Peyer's patch (tissue), 4 donors: ENCODE data around the gene ZC3H7B. TPM values are rescaled to one million over a fixed set of nuclear protein-coding genes. Genes with fewer than 3 reads are reported as not detected.
"Not testable (repeated sequence)": the region's sequence is repeated elsewhere in the genome, so short reads cannot be mapped to it uniquely, and the experiment has no call there.

Experiments
- DNase-seq, 3 donors: peaks; one replicate each; pipeline ENCODE4 v3.0.0-alpha.2; 2017 to 2019
- H3K27ac ChIP-seq, 4 donors: fragments of 200-600 bp; sonication (generic); one replicate each; pipeline ENCODE4 v1.5.1; 2016 to 2019
- H3K27me3 ChIP-seq, 2 donors: fragments of 200-600 bp; sonication (generic); one replicate each; pipeline ENCODE4 v1.5.1; 2019
- H3K36me3 ChIP-seq, 3 donors: fragments of 200-600 bp; sonication (generic); one replicate each; pipeline ENCODE4 v1.5.1; 2016 to 2019
- H3K4me1 ChIP-seq, 4 donors: fragments of 200-600 bp; sonication (generic); one replicate each; pipeline ENCODE4 v1.5.1; 2016 to 2019
- H3K4me3 ChIP-seq, 4 donors: fragments of 200-600 bp; sonication (generic); 1 replicate in 3 of 4; 2 replicates in 1 of 4; pipeline ENCODE4 v1.5.1; 2016 to 2019; ENCODE audit warnings: mild to moderate bottlenecking in 1 of 4
- H3K9me3 ChIP-seq, 4 donors: fragments of 200-600 bp; sonication (generic); one replicate each; pipeline ENCODE4 v1.5.1; 2016 to 2019; ENCODE audit warnings: mild to moderate bottlenecking in 1 of 4
- CTCF ChIP-seq, 6 experiments: fragments of 450-650 bp in 4 of 6; fragments of 200-600 bp in 2 of 6; sonication (generic) in 1 of 6; IDR thresholded peaks; one replicate each; pipeline ENCODE4 v1.5.1; 2017 to 2019; ENCODE audit warnings: antibody characterized with exemption in 6 of 6, mild to moderate bottlenecking in 3 of 6, moderate library complexity in 1 of 6
- POLR2A ChIP-seq, 2 donors: fragments of 450-650 bp; IDR thresholded peaks; one replicate each; pipeline ENCODE4 v1.5.1; 2017; ENCODE audit warnings: antibody characterized with exemption in 2 of 2, mild to moderate bottlenecking in 2 of 2, moderate library complexity in 2 of 2
- total RNA-seq, 4 donors: library from RNA; depleted of rRNA; stranded (reverse); fragments of >200 nt; gene quantifications; one replicate each; pipeline ENCODE4 v1.1.0, GENCODE V29; 2016

The ZC3H7B gene
- total RNA-seq, 4 donors from 2014 or later: 39.9 to 65.1 (median 60.0) TPM

DNA sequence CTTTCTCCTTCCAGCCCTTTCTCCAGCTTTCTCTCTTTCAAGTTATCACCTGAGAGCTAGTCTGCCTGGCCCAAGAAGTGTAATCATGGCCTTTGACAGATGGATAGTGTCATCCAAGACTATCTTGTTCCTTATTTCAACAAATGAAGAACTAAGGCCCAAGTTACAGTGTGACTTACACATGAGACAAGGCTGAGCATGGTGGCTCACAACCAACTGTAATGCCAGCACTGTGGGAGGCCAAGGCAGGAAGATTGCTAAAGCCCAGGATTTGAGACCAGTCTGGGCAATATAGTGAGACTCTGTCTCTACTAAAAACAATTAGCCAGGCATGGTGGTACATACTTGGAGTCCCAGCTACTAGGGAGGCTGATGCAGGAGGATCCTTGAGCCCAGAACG, 11.7 kb upstream of the ZC3H7B start:
- no peaks in the 10 kb centered on the region for H3K27me3 ChIP-seq
- no peak overlapping the region for H3K27ac ChIP-seq
- H3K4me3 ChIP-seq: no peak overlapping the region
- no peaks in the 10 kb centered on the region for H3K9me3 ChIP-seq
- no peak for TF ChIP-seq CTCF (IDR thresholded peaks at IDR 0.05)
- no peaks in the 10 kb centered on the region for H3K36me3 ChIP-seq
- DNase-seq: no peak
- H3K4me1 ChIP-seq: peaks cover 0 to 17% (median 2%) of the 10 kb centered on the region in 4 donors

GRCh38 chr22:41290262-41291221, 10.8 kb upstream of the ZC3H7B start:
- no peak for DNase-seq
- TF ChIP-seq CTCF (IDR thresholded peaks at IDR 0.05) (no peak), POLR2A (IDR thresholded peaks at IDR 0.05) (no peak)
- H3K27ac ChIP-seq: no peak overlapping the region

GRCh38 chr22:41294816-41295215, 6.5 kb upstream of the ZC3H7B start:
- not testable (repeated sequence) for DNase-seq, H3K4me3 ChIP-seq, H3K27ac ChIP-seq, H3K36me3 ChIP-seq, H3K9me3 ChIP-seq, H3K27me3 ChIP-seq, H3K4me1 ChIP-seq

More at GRCh38 chr22:41290262-41291221, 10.8 kb upstream of the ZC3H7B start:
- no peaks in the 10 kb centered on the region for H3K9me3 ChIP-seq
- H3K36me3 ChIP-seq: no peaks in the 10 kb centered on the region
- no peak overlapping the region for H3K4me3 ChIP-seq
- H3K4me1 ChIP-seq: peaks cover 0 to 11% (median 0%) of the 10 kb centered on the region in 4 donors
- no peaks in the 10 kb centered on the region for H3K27me3 ChIP-seq

DNA sequence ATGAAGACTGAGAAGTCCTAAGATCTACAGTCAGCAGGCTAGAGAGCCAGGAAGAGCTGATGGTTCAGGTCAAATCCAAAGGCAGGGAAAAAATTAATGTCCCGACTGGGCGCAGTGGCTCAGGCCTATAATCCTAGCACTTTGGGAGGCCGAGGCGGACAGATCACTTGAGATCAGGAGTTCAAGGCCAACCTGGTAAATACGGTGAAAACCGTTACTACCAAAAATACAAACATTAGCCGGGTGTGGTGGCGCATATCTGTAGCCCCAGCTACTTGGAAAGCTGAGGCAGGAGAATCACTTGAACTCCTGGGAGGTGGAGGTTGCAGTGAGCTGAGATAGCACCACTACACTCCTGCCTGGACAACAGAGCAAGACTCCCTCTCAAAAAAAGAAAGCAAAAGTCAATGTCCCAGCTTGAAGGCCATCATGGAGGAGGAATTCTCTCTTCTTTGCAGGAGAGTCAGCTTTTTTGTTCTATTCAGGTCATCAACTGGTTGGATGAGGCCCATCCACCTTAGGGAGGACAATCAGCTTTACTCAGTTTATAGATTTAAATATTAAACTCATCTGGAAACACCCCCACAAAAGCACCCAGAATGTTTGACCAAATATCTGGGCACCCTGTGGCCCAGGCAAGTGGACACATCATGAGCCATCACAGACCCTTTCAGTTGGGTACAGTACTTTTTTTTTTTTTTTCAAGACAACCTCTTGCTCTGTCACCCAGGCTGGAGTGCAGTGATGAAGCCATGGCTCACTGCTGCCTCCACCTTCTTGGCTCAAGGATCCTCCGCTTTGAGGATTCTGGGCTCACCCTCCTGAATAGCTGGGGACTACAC, 4.3 kb upstream of the ZC3H7B start:
- no peaks in the 10 kb centered on the region for H3K9me3 ChIP-seq
- no peaks in the 10 kb centered on the region for H3K4me1 ChIP-seq
- H3K27me3 ChIP-seq: no peaks in the 10 kb centered on the region
- H3K36me3 ChIP-seq: no peaks in the 10 kb centered on the region
- no peak for DNase-seq
- H3K4me3 ChIP-seq: no peak overlapping the region
- H3K27ac ChIP-seq: no peak overlapping the region
- TF ChIP-seq POLR2A (IDR thresholded peaks at IDR 0.05): no peak
- TF ChIP-seq CTCF (IDR thresholded peaks at IDR 0.05): no peak

GRCh38 chr22:41300661-41301060, 664 bp upstream of the ZC3H7B start:
- Histone ChIP-seq H3K36me3 (no peaks in the 10 kb centered on the region), H3K27ac (peak overlapping the region; percentile 79 to 85 (median 84)), H3K4me1 (peaks cover 0 to 19% (median 0%) of the 10 kb centered on the region in 4 donors), H3K27me3 (no peaks in the 10 kb centered on the region), H3K9me3 (no peaks in the 10 kb centered on the region), H3K4me3 (peak overlapping the region in 3 of 4 donors; percentile 88 to 95 (median 94))
- no peak for TF ChIP-seq CTCF (IDR thresholded peaks at IDR 0.05)
- no peak for TF ChIP-seq POLR2A (IDR thresholded peaks at IDR 0.05)
- DNase-seq: no peak
